GM20431 (cell line): ENCODE data around the gene ZNF418.
"Not testable (repeated sequence)": the region's sequence is repeated elsewhere in the genome, so short reads cannot be mapped to it uniquely, and the experiment has no call there.

ENCODE experiments used
- in situ Hi-C: fragments of 300-500 bp; cut with MseI, MboI; formaldehyde crosslinking; loops from one replicate; pipeline ENCODE4 v1.15.0; 2020; ENCODE audit warnings: low sequenced_read_pairs; ENCODE audit not compliant: unreplicated experiment

The ZNF418 gene

DNA sequence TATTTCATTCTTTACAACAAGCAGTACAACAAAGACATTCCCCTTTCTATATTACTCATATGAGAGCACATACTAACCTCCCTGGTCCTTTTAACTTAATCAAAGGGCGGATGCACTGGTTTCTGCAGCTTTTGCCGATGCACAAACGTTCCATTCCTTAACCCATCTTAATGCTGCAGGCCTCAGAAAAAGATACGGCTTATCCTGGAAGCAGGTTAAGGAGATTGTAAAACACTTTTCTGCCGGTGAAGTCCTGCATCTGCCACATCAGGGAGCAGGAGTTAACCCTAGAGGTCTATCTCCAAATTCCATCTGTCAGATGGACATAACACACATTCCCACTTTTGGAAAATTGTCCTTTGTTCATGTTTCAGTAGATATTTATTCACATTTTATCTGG lies 34.9 kb downstream of the ZNF418 start:
- in situ Hi-C loops = no loop called here

DNA sequence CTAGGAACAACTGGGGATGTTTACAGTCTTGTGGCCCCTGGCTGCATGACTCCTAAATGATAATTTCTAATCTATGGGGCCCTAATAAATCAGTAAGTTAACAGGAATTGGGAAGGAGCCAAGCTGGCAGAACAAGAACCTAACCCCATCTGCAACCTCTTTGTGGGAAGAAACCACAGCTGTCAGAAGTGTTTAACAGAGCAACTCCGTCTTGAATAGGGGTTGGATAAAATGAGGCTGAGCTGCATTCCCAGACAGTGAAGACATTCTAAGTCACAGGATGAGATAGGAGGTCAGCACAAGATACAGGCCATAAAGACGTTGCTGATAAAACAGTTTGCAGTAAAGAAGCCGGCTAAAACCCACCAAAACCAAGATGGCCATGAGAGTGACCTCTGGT lies 44.5 kb downstream of the ZNF418 start:
- in situ Hi-C loops = not testable (repeated sequence)

DNA sequence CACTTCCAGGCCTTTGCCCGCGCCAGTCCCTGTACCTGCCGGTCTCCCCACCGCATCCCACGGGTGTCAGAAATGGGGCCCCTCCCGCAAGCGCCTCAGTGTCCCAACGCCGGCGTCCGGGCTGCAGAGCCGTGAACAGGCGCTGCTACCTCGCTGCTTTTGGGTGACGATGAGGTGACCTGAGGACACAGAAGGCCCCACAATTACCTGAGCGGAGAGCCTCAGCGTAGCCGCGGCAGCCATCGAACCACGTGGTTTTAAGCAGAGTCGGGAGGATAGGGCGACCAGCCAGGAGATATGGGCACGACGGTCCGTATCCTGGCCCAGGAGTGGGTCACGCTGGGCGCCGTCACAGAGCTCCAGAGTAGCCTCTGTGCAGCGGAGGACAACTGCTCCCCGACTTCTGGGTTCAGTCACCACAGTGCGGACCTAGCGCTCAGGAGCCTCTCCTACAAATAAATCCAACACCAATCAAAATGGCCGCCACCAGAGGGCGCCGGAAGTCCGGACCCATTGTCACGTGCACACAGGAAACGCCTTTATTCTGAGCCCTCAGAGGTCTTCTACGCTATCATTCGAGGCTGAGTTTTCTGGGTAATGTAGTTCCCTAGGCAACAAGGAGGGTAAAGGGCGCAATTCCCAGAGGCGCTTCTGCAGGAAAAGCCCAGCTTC lies 46.5 kb downstream of the ZNF418 start, which contains the start of gene ZNF814:
ZNF814 (minus strand) TSS at position 478 of the 672 bp plus-strand sequence; CDS start at position 243, 235 bp downstream.
- in situ Hi-C loops = no loop called here

DNA sequence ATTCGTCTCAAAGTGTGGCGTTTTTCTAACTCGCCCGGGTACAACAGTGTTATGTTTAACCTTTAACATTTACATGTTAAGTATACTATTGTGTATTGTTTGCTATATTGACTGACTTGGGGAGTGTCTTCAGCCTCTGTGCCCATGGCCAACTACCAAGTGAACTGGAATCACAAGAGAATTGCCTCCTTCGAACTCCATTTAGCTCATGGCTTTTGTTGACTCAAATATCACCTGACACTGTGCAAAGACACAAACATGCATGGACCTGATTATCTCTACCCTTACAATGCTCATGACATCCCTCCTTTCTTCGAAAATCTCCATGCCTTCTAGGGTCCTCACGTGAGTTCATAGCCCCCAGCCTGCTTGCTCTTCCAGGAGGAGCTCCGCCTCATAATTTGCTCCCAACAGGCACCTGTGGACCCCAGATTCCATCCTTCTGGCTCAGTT lies 47.1 kb downstream of the ZNF418 start:
- in situ Hi-C loops = no loop called here

GRCh38 chr19:57887195-57887941 lies 47.8 kb downstream of the ZNF418 start:
- in situ Hi-C loops = no loop called here

DNA sequence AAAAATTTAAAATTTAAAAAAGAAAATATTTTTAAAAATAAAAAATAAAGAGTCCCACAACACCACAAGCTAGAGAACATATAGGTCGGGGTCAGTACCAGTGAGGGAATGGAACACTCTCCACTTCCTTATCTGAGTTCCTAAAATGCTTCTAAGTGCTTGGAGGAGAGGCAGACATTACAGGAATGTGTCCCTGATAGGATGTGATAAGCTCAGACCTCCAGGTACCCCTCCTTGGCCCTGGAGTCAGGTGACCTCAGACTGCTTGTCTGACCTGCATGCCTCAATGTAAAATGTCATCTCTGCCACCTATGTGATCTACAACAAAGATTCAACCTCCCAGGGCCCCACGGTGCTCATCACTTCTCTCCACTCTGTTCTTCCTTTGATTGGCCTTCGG lies 49.2 kb downstream of the ZNF418 start:
- in situ Hi-C loops = no loop called here

DNA sequence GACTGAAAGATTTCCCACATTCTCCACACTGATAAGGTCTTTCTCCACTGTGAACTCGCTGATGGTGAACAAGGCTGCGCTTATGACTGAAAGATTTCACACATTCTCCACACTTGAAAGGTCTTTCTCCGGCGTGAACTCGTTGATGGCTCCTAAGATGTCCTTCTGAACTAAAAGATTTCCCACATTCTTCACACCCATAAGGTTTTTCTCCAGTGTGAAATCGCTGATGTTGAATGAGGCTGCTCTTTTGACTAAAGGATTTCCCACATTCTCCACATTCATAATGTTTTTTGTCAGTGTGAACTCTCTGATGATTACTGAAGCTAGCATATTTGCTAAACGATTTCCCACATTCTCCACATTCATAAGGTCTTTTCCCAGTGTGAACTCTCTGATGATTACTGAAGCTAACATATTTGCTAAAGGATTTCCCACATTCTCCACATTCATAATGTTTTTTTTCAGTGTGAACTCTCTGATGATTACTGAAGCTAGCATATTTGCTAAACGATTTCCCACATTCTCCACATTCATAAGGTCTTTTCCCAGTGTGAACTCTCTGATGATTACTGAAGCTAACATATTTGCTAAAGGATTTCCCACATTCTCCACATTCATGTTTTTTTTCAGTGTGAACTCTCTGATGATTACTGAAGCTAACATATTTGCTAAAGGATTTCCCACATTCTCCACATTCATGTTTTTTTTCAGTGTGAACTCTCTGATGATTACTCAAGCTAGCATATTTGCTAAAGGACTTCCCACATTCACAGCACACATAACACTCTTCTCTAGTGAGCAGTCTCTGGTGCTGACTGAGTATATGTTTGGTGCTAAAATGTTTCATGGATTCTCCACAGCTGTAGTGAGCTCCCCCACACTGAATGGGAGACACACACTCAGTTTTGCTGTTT lies 61.1 kb downstream of the ZNF418 start:
- in situ Hi-C loops = not testable (repeated sequence)

DNA sequence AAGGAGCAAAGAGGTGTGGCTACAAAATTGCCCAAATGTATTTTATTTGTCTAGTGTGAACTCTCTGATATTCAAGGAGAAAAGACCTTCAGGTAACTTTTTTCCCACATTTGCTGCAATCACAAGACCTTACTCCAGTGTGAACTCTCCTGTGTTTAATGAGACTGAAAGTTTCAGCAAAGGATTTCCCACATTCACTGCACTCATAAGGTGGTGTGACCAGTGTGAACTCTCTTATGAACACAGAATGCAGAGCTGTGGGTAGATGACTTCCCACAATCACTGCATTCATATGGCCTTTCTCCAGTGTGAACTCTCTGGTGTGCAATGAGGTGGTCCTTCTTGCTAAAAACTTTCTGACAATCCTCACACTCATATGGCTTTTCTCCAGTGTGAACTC lies 62.8 kb downstream of the ZNF418 start:
- in situ Hi-C loops = no loop called here
